Neural cell (in vitro differentiated cells): ENCODE results near the gene MALSU1. TPM values are rescaled to one million over a fixed set of nuclear protein-coding genes. Genes with fewer than 3 reads are reported as not detected.

Experiments
- H2AFZ ChIP-seq: fragments of 200-600, 300-800 bp; sonication (generic), shearing (Covaris generic); 2 replicates; pipeline ENCODE4 v1.6.0; 2014; ENCODE audit warnings: low read depth, mild to moderate bottlenecking, antibody characterized with exemption, low read length, moderate library complexity
- H3F3A ChIP-seq: fragments of 200-600 bp; shearing (Covaris generic); 2 replicates; pipeline ENCODE4 v1.6.1; 2016; ENCODE audit warnings: mild to moderate bottlenecking, moderate library complexity, mixed read lengths, antibody characterized with exemption, low read length; ENCODE audit not compliant: insufficient read depth, poor library complexity, severe bottlenecking
- H3K27ac ChIP-seq: fragments of 200-600, 300-800 bp; sonication (generic), shearing (Covaris generic); 2 replicates; pipeline ENCODE4 v1.5.1; 2014; ENCODE audit warnings: mild to moderate bottlenecking, low read length, moderate library complexity
- H3K27me3 ChIP-seq: fragments of 300-800, 200-600 bp; sonication (generic), shearing (Covaris generic); 2 replicates; pipeline ENCODE4 v1.6.0; 2014; ENCODE audit warnings: mild to moderate bottlenecking, low read depth, low read length, moderate library complexity; ENCODE audit not compliant: insufficient read depth
- H3K36me3 ChIP-seq: fragments of 300-800, 200-600 bp; sonication (generic), shearing (Covaris generic); 2 replicates; pipeline ENCODE4 v1.5.1; 2014; ENCODE audit warnings: mild to moderate bottlenecking, antibody characterized with exemption, low read length, moderate library complexity; ENCODE audit not compliant: insufficient read depth
- H3K4me2 ChIP-seq: fragments of 300-800, 200-600 bp; sonication (generic), shearing (Covaris generic); 2 replicates; pipeline ENCODE4 v1.6.0; 2014; ENCODE audit warnings: mild to moderate bottlenecking, low read length
- H3K4me3 ChIP-seq: fragments of 300-800, 200-600 bp; sonication (generic), shearing (Covaris generic); 2 replicates; pipeline ENCODE4 v1.5.1; 2014; ENCODE audit warnings: mild to moderate bottlenecking, low read length, moderate library complexity
- H3K79me2 ChIP-seq: fragments of 200-600 bp; shearing (Covaris generic); replicated peaks from 2 replicates; pipeline ENCODE4 v1.6.0; 2014; ENCODE audit warnings: mild to moderate bottlenecking, low read length, moderate library complexity; ENCODE audit not compliant: insufficient read depth
- H3K9ac ChIP-seq: fragments of 300-800, 200-600 bp; sonication (generic), shearing (Covaris generic); 2 replicates; pipeline ENCODE4 v1.6.1; 2016; ENCODE audit warnings: mild to moderate bottlenecking, low read length, mixed read lengths
- H3K9me2 ChIP-seq: fragments of 200-600 bp; shearing (Covaris generic); 2 replicates; pipeline ENCODE4 v1.6.1; 2016; ENCODE audit warnings: mild to moderate bottlenecking, low read length, mixed read lengths; ENCODE audit not compliant: insufficient read depth
- H3K9me3 ChIP-seq: fragments of 200-600, 300-800 bp; sonication (generic), shearing (Covaris generic); 2 replicates; pipeline ENCODE4 v1.6.1; 2016; ENCODE audit warnings: mild to moderate bottlenecking, mixed run types, low read length, moderate library complexity, mixed read lengths
- H4K20me1 ChIP-seq: fragments of 200-600 bp; shearing (Covaris generic); 2 replicates; pipeline ENCODE4 v1.6.1; 2016; ENCODE audit warnings: mild to moderate bottlenecking, mixed run types; ENCODE audit not compliant: insufficient read depth
- EP300 ChIP-seq: fragments of 450-650 bp; conservative IDR thresholded peaks from 2 replicates; pipeline ENCODE4 v1.6.1; 2014; ENCODE audit warnings: antibody characterized with exemption, mild to moderate bottlenecking, moderate library complexity; ENCODE audit not compliant: poor library complexity, severe bottlenecking
- EZH2 ChIP-seq: fragments of 200-600, 300-800 bp; shearing (Covaris generic), sonication (generic); IDR thresholded peaks from 2 replicates; pipeline ENCODE4 v1.6.1; 2014; ENCODE audit warnings: antibody characterized with exemption, low read length, borderline replicate concordance, mild to moderate bottlenecking; ENCODE audit not compliant: insufficient read depth, poor library complexity, severe bottlenecking
- MXI1 ChIP-seq: fragments of 450-650 bp; conservative IDR thresholded peaks from 2 replicates; pipeline ENCODE4 v1.6.1; 2014; ENCODE audit warnings: antibody characterized with exemption, mild to moderate bottlenecking; ENCODE audit not compliant: poor library complexity, severe bottlenecking
- POLR2AphosphoS5 ChIP-seq: IDR thresholded peaks from 2 replicates; pipeline ENCODE4 v1.6.1; 2012
- RAD21 ChIP-seq: fragments of 450-650 bp; conservative IDR thresholded peaks from 2 replicates; pipeline ENCODE4 v1.6.1; 2014; ENCODE audit warnings: antibody characterized with exemption, mild to moderate bottlenecking, moderate library complexity
- TAF1 ChIP-seq: IDR thresholded peaks from 2 replicates; pipeline ENCODE4 v1.6.1; 2012; ENCODE audit warnings: low read depth
- polyA plus RNA-seq: library from polyadenylated mRNA; depleted of rRNA; stranded (reverse); fragments of >200 nt; gene quantifications from 2 replicates; pipeline ENCODE4 v1.2.3, GENCODE V29; 2014
- TF ChIP-seq, protein P1 (sequence below): IDR thresholded peaks from 2 replicates; pipeline ENCODE4 v1.6.1; 2012; ENCODE audit warnings: borderline replicate concordance
- TF ChIP-seq, protein P2 (sequence below): fragments of 450-650 bp; IDR thresholded peaks from 2 replicates; pipeline ENCODE4 v1.5.1; 2014; ENCODE audit warnings: antibody characterized with exemption, mild to moderate bottlenecking, moderate library complexity; ENCODE audit not compliant: poor library complexity, severe bottlenecking

MALSU1 gene
- polyA plus RNA-seq, 1 donor from 2014 or later: 77.8 TPM

DNA sequence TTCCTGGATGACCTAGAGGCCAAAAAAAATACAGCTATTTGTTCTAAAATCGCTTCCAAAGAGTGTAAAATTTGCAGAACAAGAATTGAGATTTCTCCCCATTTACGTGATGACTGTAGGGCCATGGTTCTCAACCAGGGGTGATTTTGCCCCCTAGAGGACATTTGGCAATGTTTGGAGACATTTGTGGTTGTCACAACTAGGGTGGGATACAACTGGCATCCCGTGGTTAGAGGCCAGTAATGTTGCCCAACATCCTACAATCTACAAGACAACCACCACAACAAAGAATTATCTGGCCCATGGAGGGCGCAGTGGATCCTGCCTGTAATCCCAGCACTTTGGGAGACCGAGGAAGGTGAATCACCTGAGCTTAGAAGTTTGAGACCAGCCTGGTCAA lies 22.8 kb upstream of the MALSU1 start:
- Histone ChIP-seq H3K27me3 (no peaks in the 10 kb centered on the region), H2AFZ (no peak overlapping the region), H3K9me3 (no peaks in the 10 kb centered on the region), H3K4me3 (no peak overlapping the region), H3K27ac (no peak overlapping the region), H3K36me3 (no peaks in the 10 kb centered on the region), H3K79me2 (no peaks in the 10 kb centered on the region), H3K9me2 (no peaks in the 10 kb centered on the region), H3K9ac (no peak overlapping the region), H3K4me2 (no peak overlapping the region), H3F3A (no peaks in the 10 kb centered on the region), H4K20me1 (no peaks in the 10 kb centered on the region)
- TF ChIP-seq TAF1 (no peak), EP300 (no peak), EZH2 (no peak), RAD21 (no peak)
- TF ChIP-seq, protein P1, sequence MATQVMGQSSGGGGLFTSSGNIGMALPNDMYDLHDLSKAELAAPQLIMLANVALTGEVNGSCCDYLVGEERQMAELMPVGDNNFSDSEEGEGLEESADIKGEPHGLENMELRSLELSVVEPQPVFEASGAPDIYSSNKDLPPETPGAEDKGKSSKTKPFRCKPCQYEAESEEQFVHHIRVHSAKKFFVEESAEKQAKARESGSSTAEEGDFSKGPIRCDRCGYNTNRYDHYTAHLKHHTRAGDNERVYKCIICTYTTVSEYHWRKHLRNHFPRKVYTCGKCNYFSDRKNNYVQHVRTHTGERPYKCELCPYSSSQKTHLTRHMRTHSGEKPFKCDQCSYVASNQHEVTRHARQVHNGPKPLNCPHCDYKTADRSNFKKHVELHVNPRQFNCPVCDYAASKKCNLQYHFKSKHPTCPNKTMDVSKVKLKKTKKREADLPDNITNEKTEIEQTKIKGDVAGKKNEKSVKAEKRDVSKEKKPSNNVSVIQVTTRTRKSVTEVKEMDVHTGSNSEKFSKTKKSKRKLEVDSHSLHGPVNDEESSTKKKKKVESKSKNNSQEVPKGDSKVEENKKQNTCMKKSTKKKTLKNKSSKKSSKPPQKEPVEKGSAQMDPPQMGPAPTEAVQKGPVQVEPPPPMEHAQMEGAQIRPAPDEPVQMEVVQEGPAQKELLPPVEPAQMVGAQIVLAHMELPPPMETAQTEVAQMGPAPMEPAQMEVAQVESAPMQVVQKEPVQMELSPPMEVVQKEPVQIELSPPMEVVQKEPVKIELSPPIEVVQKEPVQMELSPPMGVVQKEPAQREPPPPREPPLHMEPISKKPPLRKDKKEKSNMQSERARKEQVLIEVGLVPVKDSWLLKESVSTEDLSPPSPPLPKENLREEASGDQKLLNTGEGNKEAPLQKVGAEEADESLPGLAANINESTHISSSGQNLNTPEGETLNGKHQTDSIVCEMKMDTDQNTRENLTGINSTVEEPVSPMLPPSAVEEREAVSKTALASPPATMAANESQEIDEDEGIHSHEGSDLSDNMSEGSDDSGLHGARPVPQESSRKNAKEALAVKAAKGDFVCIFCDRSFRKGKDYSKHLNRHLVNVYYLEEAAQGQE: no peak

DNA sequence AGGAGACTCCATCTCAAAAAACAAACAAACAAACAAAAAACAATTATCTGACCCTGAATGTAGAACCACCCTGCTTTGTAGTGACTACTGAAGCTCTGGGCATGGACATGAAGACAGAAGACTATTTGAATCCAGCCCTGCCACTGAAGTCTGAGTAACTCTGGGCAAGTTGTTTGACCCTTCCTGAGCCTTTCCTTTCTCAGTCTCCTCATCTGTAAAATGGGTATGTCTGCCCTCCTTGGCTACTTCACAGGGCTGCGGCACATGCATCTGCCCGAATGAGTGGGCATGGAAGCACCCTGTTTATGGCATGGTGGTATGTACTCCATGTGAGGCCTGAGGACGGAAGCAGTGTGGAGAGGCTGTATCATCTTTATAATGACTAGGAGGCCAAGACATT lies 22.2 kb upstream of the MALSU1 start:
- Histone ChIP-seq H4K20me1 (no peaks in the 10 kb centered on the region), H2AFZ (no peak overlapping the region), H3F3A (no peaks in the 10 kb centered on the region), H3K27ac (no peak overlapping the region), H3K36me3 (no peaks in the 10 kb centered on the region), H3K9me2 (no peaks in the 10 kb centered on the region), H3K4me3 (no peak overlapping the region), H3K27me3 (no peaks in the 10 kb centered on the region), H3K4me2 (no peak overlapping the region), H3K9me3 (no peaks in the 10 kb centered on the region), H3K9ac (no peak overlapping the region), H3K79me2 (no peaks in the 10 kb centered on the region)
- TF ChIP-seq EP300 (no peak), TAF1 (no peak), EZH2 (no peak), POLR2AphosphoS5 (no peak), MXI1 (no peak)
- TF ChIP-seq, protein P1: no peak
- TF ChIP-seq, protein P2, sequence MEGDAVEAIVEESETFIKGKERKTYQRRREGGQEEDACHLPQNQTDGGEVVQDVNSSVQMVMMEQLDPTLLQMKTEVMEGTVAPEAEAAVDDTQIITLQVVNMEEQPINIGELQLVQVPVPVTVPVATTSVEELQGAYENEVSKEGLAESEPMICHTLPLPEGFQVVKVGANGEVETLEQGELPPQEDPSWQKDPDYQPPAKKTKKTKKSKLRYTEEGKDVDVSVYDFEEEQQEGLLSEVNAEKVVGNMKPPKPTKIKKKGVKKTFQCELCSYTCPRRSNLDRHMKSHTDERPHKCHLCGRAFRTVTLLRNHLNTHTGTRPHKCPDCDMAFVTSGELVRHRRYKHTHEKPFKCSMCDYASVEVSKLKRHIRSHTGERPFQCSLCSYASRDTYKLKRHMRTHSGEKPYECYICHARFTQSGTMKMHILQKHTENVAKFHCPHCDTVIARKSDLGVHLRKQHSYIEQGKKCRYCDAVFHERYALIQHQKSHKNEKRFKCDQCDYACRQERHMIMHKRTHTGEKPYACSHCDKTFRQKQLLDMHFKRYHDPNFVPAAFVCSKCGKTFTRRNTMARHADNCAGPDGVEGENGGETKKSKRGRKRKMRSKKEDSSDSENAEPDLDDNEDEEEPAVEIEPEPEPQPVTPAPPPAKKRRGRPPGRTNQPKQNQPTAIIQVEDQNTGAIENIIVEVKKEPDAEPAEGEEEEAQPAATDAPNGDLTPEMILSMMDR: no peak
